Stimulated activated CD4-positive, alpha-beta T cell treated with anti-CD3 and anti-CD28 coated beads, Interleukin-15, amount 100 ng/mL, for 1 hour (primary cell): ENCODE results near the gene COL5A1.
"Not testable (repeated sequence)": the region's sequence is repeated elsewhere in the genome, so short reads cannot be mapped to it uniquely, and the experiment has no call there.

ENCODE experiments used
- DNase-seq, 2 donors: peaks; one replicate each; pipeline ENCODE4 v3.0.0-alpha.2; 2020; ENCODE audit warnings: low read depth in 1 of 2, low spot score in 1 of 2

Gene COL5A1

DNA sequence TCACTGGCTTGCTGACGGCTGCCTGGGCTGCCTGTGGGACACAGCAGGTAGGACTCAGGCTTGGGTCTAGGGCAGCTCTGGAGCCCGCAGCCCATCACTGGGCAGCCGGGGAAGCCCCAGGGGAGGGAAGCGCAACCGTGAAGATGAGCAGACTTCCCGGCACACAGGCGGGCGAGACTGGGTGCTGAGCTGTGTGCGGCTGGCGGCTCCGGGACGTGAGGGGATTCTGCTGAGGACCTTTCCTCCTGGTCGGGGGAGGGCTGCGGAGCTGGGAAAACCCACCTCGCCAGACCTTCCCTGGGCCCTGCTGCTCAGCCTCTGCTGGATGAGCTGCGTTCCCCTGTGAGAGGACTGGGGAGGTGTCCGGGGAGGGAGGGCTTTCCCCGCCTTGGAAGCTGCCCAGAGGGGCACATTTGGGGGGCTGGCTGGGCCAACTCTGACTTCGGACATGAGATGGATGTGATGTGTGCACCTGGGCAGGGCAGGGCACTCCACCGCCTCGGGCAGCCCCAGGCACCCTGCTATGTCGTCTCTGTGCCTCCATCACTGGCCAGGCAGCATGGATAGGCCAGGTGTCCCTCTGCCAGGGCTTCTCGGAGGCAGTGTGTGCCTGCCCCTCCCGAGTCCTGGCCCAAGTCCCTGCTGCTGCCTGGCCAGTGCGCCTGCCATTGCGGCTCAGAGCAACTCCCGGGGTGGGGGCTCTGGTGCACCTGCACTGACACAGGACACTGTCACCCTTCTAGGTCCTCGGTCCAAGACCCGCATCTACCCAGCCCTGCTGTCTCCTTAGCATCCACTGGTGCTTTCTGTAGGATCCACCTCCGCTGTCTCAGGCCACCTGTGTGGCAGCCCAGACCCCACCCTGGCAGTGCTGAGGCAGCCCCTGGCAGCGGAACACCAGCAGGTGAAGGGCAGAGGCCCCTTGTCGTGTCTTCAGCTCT is 66.4 kb downstream of the COL5A1 start:
- no peak for DNase-seq

DNA sequence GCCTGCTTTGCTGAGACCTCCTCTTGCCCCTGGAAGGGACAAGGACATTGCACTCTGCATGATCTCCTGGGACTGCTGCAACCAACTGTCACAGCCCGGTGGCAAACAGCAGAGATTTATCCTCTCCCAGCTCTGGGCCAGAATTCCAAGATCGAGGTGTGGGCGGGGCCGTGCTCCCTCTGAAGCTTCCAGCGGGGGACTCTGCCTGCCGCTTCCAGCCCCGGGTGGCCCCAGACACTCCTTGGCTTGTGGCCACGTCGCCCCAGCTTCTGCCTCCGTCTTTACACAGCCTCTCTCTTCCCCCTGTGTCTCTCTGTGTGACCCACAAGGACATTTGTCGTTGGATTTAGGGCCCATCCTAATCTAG is 67.1 kb downstream of the COL5A1 start:
- DNase-seq: no peak

DNA sequence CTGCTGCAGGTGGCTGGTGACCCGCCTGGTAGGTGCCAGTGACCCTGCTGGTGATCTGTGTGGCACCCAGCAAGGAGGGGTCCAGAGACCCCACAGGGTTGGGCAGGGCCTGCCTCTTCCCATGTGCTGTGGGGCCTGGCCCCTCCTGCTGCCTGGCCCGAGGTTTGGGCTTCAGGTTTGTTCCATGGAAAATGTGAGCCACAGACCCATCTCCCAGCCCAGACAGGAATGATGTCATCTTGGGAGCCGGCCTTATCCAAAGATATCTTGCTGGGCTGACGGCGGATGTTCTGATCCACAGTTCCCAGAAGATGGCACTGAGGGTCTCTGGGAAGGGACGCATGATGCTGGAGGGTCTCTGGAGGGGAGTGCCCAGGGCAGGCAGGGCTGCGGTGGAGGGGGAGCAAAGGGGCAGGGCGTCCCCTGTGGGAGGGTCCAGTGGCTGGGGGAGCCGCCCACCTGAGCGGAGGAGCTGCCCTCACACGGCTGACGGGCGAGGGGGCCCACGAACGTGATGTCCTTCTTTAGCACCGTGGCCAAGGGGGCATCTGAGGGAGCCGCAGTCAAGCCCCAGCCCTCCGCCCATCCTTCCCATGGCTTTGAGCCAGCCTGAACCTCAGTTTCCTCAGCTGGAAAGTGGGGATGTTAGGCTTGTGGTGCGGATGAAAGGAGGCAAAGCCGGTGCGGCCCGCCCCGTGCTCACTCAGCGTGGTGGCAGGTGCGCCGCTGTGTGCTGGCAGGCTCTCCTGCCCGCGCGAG is 68.1 kb downstream of the COL5A1 start:
- no peak for DNase-seq

DNA sequence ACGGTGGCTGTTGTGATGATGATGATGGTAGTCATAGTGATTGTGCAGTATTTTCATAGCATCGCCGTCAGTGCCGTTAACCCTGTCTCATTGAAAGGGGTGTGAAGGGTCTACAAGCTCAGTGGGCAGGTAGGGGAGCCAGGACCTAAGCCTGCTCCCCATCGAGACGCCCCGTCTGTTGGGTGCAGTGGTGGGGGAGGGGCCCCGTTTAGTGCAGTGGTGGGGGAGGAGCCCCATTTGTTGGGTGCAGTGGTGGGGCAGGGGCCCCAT is 68.6 kb downstream of the COL5A1 start:
- DNase-seq: no peak

DNA sequence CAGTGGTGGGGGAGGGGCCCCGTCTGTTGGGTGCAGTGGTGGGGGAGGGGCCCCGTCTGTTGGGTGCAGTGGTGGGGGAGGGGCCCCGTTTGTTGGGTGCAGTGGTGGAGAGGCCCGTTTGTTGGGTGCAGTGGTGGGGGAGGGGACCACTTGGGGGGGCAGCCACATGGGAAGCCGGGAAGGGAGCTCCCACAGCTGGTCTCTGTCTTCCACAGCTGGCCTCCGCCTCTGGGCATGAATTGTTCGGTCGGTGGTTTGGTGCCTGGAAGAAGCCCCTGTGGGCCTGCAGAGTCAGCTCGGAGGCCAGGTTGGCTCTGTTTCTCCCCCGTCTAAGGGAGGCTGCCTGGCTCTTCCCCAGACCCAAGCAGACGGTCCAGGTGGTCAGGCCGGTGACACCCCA is 69.3 kb downstream of the COL5A1 start:
- no peak for DNase-seq

DNA sequence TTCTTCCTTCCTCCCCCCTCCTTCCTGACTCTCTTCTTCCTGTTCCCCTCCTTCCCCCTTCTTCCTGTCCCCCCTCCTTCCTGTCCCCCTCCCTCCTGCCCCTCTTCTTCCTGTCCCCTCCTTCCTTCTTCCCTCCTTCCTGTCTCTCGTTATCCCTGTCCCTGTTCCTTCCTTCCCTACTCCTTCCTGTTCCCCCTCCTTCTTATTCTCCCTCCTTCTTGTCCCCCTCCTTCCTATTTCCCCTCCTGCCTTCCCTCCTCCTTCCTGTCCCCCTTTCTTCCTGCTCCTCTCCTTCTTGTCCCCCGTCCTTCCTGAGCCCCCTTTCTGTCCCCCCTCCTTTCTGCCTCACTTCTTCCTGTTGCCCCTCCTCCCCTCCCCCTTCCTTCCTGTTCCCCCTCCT is 70.6 kb downstream of the COL5A1 start:
- DNase-seq: no peak

DNA sequence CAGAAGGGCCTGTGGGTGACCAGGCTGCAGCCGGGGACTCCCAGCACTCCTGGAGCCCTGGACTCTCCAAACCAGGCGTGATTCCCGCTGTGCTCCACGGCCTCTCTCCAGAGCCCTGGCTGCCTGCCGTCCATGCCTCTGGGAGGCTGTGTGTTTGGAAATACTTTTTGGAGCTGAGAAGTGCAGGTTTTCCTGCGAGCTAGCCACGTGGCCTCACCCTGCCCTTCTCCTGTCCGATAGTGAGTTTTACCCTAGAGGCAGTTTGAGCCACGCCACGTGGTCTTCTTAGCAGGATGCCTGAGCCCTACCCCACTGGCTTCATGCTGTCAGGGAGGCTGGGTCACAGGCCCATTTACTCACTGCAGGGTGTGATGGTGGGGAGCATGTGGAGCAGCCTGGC is 71.3 kb downstream of the COL5A1 start:
- no peak for DNase-seq

DNA sequence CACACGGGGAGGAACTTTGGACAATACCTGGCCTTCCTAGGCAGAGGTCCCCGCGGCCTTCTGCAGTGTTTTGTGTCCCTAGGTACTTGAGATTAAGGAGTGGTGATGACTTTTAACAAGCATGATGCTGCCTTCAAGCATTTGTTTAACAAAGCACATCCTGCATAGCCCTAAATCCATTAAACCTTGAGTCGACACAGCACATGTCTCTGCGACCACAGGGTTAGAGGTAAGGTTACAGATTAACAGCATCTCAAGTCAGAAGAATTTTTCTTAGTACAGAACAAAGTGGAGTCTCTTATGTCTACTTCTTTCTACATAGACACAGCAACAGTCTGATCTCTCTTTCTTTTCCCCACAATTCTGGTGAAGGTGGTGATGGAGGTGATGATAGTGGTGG is 73.9 kb downstream of the COL5A1 start:
- DNase-seq: not testable (repeated sequence)

DNA sequence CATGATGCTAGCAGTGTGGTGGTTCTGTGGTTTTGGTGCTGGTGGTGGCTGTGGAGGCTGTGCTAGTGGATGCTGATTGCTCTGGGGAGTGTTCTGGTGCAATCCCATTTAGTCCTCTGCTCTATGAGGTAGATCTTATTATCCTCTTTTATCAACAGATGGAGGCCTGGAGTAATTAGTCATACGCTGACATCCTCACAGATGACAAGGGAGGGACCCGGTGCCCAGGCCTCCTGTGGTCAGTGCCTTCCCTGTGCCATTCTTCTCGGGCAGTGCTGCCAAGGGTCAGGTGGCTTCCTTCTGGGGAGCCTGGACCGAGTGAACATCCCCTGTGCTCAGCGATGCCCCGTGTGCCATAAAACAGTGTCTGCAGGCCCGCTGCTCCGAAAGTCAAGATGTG is 74.5 kb downstream of the COL5A1 start:
- no peak for DNase-seq

DNA sequence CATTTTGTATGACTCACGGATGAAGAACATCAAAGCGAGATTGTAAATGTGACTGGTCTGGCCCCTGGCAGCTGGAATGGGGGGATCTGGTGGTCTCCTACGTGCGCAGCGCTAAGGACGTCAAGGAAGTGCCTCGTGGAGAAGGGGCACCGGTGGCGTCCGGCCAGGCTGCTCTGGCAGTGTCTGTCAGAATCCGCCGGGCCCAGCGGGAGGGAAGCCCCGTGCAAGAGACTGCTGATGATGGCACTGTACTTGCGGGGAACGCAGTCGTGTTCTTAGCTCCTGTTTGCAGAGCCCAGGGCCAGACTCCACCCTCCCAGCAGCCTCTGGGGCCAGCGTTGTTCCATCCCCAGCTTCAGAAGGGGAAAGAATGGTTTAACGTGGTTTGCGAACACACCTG is 75.5 kb downstream of the COL5A1 start:
- DNase-seq: no peak

DNA sequence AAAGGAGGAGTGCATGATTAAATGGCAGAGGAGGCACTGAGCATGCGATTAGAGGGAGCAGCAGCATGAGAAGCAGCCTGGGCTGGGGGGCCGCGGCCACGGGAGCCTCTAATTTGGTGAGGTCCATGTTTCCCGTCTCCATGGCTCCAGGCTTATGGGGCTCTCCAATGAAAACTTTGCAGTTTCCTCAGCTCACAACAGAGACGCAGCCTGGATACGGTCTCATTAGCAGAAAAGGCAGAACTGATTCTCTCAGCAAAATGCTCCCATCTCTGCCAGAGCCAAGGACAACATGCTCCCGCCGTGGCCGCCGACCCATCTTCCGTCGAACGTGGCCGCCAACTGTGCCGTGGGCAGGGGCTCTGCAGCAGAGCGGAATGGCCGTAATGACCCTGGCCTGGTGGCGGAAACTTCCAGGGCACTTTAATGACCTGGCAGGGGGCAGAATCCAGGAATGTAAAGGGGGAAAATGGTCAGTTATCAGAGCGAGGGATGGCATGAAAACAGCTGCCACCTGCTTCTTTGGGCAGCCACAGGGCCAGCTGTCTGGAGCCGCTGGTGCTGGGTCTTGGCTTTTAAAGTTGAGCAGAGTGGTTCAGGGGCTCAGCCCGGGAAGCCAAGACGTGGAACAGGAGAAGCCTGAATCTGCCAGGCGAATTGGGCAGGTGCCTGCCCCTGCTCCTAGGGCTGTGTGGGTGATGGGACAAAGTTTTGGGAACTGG is 76.5 kb downstream of the COL5A1 start:
- no peak for DNase-seq

DNA sequence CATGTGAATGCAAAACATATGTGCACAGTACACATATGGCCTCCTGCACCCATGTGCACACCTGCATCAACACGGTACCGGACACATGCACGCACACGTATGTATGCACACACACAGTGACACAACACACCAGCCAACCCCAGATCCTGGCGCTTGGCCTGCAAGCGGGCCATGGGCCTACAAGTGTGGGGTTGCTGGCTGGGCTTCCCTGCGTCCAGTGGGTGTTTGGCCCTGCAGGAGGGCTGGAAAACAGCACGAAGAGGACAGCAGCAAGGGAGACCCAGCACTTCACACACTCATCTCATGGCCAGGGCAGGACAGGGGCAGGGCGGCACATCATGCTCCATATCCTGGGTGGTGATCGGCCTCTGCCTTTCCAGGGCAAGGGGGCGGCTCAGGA is 77.7 kb downstream of the COL5A1 start:
- no peak for DNase-seq

DNA sequence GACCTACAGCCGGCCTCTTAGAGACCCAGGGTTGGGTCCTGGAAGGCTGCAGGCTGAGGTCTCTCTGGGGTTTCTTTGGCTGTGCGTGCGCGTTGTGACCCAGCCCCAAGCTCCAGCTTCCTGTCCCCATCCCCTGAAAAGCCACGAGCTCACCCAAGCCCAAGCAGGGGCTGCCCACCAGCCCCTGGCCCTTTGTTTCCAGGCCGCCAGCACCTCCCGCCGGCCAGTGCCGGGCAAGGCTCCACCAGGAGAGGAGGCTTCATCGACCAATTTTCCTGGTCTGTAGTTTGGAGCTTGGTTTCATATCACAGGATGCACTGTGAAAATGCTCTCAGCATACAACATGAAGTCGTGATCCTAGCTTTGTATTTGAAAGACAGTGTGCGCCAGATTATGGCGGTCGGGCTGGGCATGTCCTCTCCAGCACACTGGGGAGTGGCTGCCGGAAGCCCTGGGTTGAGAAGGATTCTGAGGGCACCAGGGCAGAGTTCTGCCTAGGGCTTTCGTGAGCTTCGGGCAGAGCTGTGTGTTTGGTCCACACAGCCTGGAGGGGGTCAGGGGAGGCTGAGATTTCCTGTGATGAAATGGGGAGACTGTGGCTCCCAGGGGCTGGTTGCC is 78.6 kb downstream of the COL5A1 start:
- DNase-seq: no peak

DNA sequence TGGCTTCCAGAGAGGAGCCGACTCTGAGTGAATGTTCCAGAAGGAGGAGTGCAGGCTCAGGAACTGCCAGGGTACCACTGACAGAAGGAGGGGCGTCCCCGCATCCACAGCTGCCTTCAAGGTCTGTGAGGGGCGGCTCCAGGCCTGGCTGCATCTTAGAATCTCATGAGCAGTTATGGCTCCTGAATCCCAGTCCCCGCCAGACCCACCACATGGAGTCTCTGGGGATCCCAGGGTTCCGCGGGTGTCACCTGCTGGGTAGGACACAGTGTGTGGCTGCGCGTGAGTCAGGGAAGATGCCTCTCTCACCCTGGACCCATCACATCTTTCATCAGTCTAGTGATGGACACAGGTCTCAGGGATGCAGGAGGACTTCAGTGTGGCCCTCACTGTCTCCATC is 79.2 kb downstream of the COL5A1 start:
- no peak for DNase-seq

DNA sequence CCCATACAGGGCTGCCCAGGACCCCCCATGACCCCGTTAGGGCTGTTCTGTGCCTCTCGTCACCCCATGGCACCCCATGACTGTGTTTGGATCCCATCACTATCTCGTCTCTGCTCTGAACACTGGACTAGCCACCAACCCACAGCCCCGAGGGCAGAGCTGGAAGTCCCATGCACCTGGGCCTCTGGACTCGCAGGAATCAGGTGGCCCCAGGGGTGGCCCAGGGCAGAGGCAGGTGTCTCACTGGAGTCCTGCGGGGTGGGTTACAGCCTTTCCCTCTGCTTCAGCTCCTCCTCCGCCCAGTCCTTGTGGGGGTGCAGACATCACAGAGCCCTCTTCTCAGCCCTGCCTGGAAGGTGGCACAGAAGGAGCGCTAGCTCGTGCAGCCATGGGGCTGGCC is 79.7 kb downstream of the COL5A1 start:
- DNase-seq: no peak

DNA sequence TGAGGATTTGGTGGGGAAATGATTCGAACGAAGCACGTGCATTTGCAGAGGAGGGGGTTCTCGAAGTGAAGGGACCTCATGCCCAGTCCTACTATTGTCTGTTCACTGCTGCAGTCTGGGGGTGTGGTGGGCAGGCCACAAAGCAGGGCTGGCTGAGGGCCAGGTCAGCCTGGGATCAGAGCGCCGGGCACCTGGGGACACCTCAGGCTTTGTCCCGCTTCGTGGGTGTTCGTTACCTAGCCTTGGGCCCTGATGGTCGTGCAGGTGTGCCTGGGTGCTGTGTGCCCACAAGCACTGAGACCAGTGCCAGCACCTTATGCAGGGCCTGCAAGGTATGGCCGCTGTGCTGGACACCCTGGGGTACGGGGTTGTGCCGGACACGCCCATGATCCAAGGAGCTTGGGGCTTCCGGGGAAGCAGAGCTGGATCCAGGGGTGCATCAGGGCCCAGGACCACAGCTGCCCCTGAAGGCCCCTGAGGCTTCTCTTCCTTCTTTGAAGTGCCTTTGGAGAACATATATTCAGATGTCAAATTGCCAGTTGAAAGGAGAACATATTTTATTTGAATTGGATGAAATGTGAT is 80.6 kb downstream of the COL5A1 start:
- DNase-seq: no peak

DNA sequence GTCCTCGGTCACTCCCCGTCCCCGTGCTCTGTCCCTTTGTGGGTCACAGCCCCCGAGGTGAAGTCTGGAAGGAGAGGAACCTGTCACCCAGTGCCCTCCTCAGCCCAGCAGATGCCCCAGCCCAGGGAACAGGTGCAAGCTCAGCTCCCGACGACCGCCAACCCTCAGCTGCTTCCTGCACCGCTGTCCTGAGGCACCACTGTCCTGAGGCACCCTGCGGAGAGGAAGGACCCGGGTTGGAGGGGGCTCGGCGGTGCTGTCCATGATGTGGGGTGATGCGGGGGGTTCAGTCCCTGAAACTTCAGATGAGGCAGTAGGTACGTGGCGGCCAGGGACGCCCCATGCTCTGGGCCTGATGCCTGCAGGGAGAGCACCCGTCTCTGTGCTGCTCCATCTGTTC is 81.4 kb downstream of the COL5A1 start:
- no peak for DNase-seq

DNA sequence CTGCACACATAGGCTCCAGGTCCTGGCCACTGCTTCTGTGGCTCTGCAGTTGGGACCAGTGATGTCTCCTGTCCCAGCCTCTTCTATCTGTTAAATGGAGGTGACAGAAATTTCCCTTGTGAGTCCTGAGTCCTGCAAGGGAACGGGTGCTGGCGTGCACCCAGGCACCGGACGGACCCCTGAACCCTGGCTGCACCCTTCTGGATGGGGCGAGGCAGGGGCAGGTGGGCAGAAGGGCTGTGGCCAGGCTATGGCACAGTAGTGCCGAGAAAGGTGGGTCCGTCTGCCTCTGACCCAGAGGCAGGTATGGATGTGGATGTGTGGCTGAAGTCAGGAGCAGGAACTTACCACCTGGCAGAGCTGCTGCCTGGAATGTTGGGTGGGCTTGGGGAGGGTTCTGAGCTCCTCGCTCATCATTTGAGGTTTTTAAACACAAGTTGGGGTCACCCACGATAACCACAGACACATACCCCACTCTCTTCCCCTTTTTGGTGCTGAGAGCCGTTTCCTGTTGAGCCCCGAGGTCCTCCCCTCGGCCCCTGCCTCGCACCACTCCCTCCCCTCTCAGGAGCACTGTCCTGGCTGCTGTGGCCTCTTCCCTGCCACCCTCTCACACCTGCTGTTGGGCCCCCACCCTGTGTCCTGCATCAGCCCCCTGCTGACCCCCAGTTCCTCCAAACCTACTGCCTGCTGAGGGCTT is 82.0 kb downstream of the COL5A1 start:
- DNase-seq: no peak

DNA sequence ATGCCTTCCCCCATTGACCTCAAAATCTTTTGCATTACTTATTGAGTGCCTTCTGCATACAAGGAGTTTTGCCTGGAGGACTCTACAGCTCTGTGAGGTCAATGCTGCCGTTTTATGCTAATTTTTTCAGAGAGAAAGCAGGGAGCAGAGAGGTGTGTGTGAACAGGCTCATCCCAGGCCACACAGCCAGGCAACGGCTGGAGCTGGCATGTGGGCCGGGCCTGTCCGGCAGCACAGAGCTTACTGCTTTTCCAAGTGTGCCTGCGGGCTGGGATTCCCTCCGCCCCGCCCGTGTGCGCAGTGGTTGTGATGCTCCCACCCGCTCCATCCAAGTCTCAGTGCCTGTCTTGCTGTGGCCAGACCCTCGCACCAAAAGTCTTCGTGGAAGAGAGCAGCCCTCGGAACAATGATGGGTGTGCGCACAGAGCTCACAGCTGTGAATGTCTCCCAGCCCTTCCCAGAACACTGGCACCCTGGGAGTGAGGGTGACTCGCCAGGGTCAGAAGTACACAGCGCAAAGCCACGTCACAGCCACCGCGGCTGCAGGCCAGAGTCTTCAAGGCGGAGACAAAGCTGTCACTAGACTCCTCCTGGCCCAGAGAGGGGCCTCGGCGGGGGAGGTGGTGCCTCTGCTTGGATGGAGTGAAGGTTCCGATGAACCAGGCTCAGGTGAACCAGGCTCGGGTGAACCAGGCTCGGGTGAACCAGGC is 82.8 kb downstream of the COL5A1 start:
- DNase-seq: no peak
